Endothelial cell (in vitro differentiated cells): Measurements from ENCODE around the gene MAML3. TPM values are rescaled to one million over a fixed set of nuclear protein-coding genes. Genes with fewer than 3 reads are reported as not detected.

ENCODE experiments used
- DNase-seq: peaks from one replicate; pipeline ENCODE4 v3.0.0; 2021; ENCODE audit warnings: low spot score
- H3K27ac Mint-ChIP-seq: one replicate; pipeline ENCODE4 v1.8.0; 2021; ENCODE audit warnings: mixed read lengths, inconsistent platforms; ENCODE audit not compliant: unreplicated experiment
- H3K27me3 Mint-ChIP-seq: one replicate; pipeline ENCODE4 v1.8.0; 2021; ENCODE audit warnings: mild to moderate bottlenecking, moderate library complexity, mixed read lengths, inconsistent platforms; ENCODE audit not compliant: unreplicated experiment
- H3K36me3 Mint-ChIP-seq: one replicate; pipeline ENCODE4 v1.8.0; 2021; ENCODE audit warnings: mild to moderate bottlenecking, low read depth, mixed read lengths, inconsistent platforms; ENCODE audit not compliant: unreplicated experiment
- H3K4me1 Mint-ChIP-seq: one replicate; pipeline ENCODE4 v1.8.0; 2021; ENCODE audit warnings: mild to moderate bottlenecking, mixed read lengths, inconsistent platforms; ENCODE audit not compliant: unreplicated experiment
- H3K4me3 Mint-ChIP-seq: one replicate; pipeline ENCODE4 v1.8.0; 2021; ENCODE audit warnings: mild to moderate bottlenecking, mixed read lengths, inconsistent platforms; ENCODE audit not compliant: unreplicated experiment
- H3K9me3 Mint-ChIP-seq: one replicate; pipeline ENCODE4 v1.8.0; 2021; ENCODE audit warnings: mixed read lengths, inconsistent platforms; ENCODE audit not compliant: unreplicated experiment
- total RNA-seq: library from RNA; stranded (reverse); fragmentation: NEBNext Ultra II Directional; extraction: Animal tissue kit (Norgen Biotek cat#: 25700); gene quantifications from one replicate; pipeline ENCODE4 v1.2.1, GENCODE V29; 2021; ENCODE audit not compliant: unreplicated experiment
- TF ChIP-seq, protein P1 (sequence below): fragments of 200-600 bp; sonication (generic); IDR thresholded peaks from one replicate; pipeline ENCODE4 v1.5.0; 2021; ENCODE audit warnings: antibody characterized with exemption; ENCODE audit not compliant: unreplicated experiment

MAML3 gene
- total RNA-seq, 1 donor from 2014 or later = 31.0 TPM

DNA sequence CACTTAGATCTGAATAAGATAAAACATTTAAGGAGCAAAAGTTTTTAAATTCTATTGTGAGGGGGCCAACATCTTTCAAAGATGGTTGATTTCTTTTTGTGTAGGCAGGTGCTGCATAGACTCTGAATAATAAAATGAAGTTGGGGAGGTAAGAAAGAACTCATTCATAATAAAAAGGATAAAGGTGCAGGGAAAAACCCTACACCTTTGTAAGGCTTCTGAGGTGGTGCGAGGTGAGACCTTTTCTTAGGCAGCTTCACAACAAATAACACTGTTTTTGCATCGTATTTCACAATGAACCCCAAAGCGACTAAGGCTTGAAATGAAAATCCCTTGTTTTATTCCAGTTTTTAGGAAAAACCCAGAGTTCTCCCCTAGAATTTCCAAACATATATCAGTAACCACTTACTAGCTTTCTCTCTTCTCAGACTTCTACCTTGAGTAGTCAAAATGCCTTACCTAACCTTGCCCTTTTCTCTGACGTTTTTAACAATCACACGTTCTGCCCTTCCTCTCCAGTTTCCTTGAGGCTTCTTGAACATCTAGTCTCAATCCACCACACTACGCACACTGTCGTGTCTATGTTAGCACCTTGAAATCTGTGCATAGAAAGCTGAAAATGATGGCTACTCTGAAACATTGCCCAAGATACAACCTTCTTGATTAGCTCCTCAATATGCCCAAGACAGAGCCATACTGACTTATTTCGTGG is 30.2 kb downstream of the MAML3 start:
- no peak for DNase-seq
- Mint-ChIP-seq H3K4me1 (peaks cover 38% of the 10 kb centered on the region), H3K9me3 (no peaks in the 10 kb centered on the region), H3K27me3 (peaks cover 3% of the 10 kb centered on the region), H3K27ac (no peak overlapping the region), H3K4me3 (no peak overlapping the region), H3K36me3 (peaks cover 7% of the 10 kb centered on the region)
- TF ChIP-seq, protein P1, sequence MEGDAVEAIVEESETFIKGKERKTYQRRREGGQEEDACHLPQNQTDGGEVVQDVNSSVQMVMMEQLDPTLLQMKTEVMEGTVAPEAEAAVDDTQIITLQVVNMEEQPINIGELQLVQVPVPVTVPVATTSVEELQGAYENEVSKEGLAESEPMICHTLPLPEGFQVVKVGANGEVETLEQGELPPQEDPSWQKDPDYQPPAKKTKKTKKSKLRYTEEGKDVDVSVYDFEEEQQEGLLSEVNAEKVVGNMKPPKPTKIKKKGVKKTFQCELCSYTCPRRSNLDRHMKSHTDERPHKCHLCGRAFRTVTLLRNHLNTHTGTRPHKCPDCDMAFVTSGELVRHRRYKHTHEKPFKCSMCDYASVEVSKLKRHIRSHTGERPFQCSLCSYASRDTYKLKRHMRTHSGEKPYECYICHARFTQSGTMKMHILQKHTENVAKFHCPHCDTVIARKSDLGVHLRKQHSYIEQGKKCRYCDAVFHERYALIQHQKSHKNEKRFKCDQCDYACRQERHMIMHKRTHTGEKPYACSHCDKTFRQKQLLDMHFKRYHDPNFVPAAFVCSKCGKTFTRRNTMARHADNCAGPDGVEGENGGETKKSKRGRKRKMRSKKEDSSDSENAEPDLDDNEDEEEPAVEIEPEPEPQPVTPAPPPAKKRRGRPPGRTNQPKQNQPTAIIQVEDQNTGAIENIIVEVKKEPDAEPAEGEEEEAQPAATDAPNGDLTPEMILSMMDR = no peak

DNA sequence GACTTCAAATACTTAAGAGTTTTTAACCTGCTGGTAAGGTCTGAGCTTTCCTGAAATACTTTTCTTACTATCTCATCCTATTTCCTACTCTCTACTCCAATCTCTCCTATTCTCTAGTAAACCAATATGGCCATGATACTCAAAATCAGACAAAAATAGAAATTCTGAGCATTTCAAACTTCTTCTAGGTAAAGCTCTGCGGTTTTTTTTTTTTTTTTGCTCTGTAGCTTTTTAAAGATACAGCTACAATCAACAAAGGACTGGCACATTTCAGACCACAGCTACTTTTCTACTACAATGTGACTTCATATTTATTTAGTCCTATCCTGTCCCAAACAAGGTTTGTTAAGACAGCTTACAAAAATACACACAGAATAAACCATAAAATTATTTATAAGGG is 31.1 kb downstream of the MAML3 start:
- TF ChIP-seq, protein P1 = no peak
- Mint-ChIP-seq H3K27ac (no peak overlapping the region), H3K4me3 (no peak overlapping the region), H3K9me3 (no peaks in the 10 kb centered on the region), H3K4me1 (peaks cover 37% of the 10 kb centered on the region), H3K27me3 (peaks cover 3% of the 10 kb centered on the region), H3K36me3 (peaks cover under 1% of the 10 kb centered on the region)
- DNase-seq = no peak

DNA sequence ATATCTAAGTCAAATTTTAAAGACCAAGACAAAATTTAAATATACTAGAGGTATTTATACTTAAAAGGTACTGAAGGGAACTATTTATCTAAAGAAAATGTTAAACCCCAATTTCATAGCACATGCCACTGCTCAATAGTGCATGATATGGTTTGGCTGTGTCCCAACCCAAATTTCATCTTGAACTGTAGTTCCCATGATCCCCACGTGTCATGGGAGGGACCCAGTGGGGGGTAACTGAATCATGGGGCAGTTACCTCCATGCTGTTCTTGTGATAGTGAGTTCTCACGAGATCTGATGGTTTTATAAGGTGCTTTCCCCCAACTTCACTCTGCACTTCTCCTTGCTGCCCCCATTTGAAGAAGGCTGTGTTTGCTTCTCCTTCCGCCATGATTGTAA is 32.3 kb downstream of the MAML3 start:
- no peaks in the 10 kb centered on the region for H3K9me3 Mint-ChIP-seq
- TF ChIP-seq, protein P1 = no peak
- H3K27ac Mint-ChIP-seq = no peak overlapping the region
- H3K4me1 Mint-ChIP-seq = peaks cover 32% of the 10 kb centered on the region
- no peak overlapping the region for H3K4me3 Mint-ChIP-seq
- peaks cover 3% of the 10 kb centered on the region for H3K27me3 Mint-ChIP-seq
- DNase-seq = no peak
- no peaks in the 10 kb centered on the region for H3K36me3 Mint-ChIP-seq

DNA sequence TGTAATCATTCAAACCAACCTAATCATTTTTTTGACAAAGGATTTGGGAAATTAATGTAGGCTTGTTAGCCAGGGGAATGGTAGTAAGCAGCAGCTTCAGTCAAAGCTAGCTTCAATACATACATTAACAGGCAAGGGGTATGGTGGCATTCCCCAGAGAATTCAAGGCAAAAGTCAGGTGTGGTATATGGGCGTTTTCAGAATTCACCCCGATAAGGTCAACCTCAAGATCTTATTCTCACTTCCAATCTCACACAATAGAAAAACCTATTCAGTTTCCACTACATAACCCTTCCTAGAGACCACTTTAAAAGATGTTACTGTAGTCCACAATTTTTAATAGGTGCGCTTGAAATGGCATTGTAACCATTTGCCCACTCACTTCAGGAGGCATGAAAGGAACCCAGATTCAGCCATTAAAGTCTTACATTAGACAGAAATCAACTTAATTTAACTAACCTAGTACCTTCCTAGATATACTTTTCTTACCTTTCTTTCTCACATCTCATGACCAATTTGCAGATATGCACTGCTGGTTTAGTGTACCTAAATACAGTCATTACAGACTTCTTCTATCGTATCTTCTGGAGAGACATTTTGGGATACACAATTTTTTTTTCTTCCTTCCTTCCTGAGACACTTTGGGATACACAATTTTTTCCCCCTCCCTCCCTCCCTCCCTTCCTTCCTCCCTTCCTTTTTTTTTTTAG is 34.9 kb downstream of the MAML3 start:
- Mint-ChIP-seq H3K27me3 (peaks cover 3% of the 10 kb centered on the region), H3K4me3 (no peak overlapping the region), H3K27ac (no peak overlapping the region), H3K4me1 (peaks cover 25% of the 10 kb centered on the region), H3K36me3 (no peaks in the 10 kb centered on the region), H3K9me3 (no peaks in the 10 kb centered on the region)
- TF ChIP-seq, protein P1 = no peak
- no peak for DNase-seq

DNA sequence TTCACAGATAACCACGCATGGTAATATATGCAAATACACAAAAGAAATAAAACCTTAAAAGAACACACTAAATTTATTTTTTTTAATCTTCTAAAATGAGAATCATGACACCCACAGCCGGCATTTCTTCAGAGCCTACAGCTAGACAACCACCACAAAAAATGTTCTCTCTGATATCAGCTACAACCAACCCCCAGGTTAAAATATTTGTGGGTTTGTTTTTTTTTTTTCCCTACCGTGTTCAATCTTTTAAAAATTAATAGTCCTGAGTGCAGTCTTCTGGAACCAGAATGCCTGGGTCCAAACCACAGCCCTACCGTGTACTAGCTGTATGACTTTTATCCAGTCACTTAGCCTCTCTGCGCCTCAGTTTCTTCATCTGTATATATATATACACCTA is 36.0 kb downstream of the MAML3 start:
- no peaks in the 10 kb centered on the region for H3K36me3 Mint-ChIP-seq
- H3K27me3 Mint-ChIP-seq = peaks cover 3% of the 10 kb centered on the region
- no peak overlapping the region for H3K4me3 Mint-ChIP-seq
- no peak for DNase-seq
- H3K9me3 Mint-ChIP-seq = no peaks in the 10 kb centered on the region
- peaks cover 16% of the 10 kb centered on the region for H3K4me1 Mint-ChIP-seq
- TF ChIP-seq, protein P1 = no peak
- H3K27ac Mint-ChIP-seq = no peak overlapping the region
